ENCODE measurements around the gene ATP6V1E1.

GRCh38 chr22:17552737-17553136 lies 75.8 kb downstream of the ATP6V1E1 start:
- TF ChIP-seq REST (IDR thresholded peaks at IDR 0.05; ENCODE audit: insufficient read depth in 1 of 2, low read depth in 2 of 2, low read length in 2 of 2) (no peak), TAF1 (IDR thresholded peaks at IDR 0.05; ENCODE audit: borderline replicate concordance, insufficient read depth, low read length) (no peak), POLR2AphosphoS5 (IDR thresholded peaks at IDR 0.05; ENCODE audit: low read depth, low read length) (no peak)
